ENCODE data around the gene CCDC102A.

Gene CCDC102A

GRCh38 chr16:57529391-57530103 is 6.8 kb downstream of the CCDC102A start:
- no peak for ATAC-seq (ENCODE audit: low read depth)

GRCh38 chr16:57528499-57529390 is 7.6 kb downstream of the CCDC102A start:
- H3K36me3 ChIP-seq (ENCODE audit: low read depth) = no peaks in the 10 kb centered on the region
- no peak for TF ChIP-seq CTCF (IDR thresholded peaks at IDR 0.05; ENCODE audit: poor library complexity, severe bottlenecking)
- H3K27ac ChIP-seq (ENCODE audit: poor library complexity, severe bottlenecking) = no peak overlapping the region
- H3K4me1 ChIP-seq (ENCODE audit: insufficient read depth, poor library complexity, severe bottlenecking) = peaks cover 9% of the 10 kb centered on the region
- no peaks in the 10 kb centered on the region for H3K27me3 ChIP-seq (ENCODE audit: insufficient read depth, poor library complexity, severe bottlenecking)
- DNase-seq (ENCODE audit: low spot score) (no peak), ATAC-seq (ENCODE audit: low read depth) (no peak)
- no peaks in the 10 kb centered on the region for H3K9me3 ChIP-seq (ENCODE audit: severe bottlenecking)
- H3K4me3 ChIP-seq (ENCODE audit: severe bottlenecking) = no peak overlapping the region

More at GRCh38 chr16:57529391-57530103, 6.8 kb downstream of the CCDC102A start:
- H3K4me3 ChIP-seq (ENCODE audit: severe bottlenecking) = no peak overlapping the region
- no peaks in the 10 kb centered on the region for H3K27me3 ChIP-seq (ENCODE audit: insufficient read depth, poor library complexity, severe bottlenecking)
- H3K4me1 ChIP-seq (ENCODE audit: insufficient read depth, poor library complexity, severe bottlenecking) = peaks cover 9% of the 10 kb centered on the region
- H3K9me3 ChIP-seq (ENCODE audit: severe bottlenecking) = no peaks in the 10 kb centered on the region
- DNase-seq (ENCODE audit: low spot score) = peak; percentile 56
- no peak overlapping the region for H3K27ac ChIP-seq (ENCODE audit: poor library complexity, severe bottlenecking)
- no peak for TF ChIP-seq CTCF (IDR thresholded peaks at IDR 0.05; ENCODE audit: poor library complexity, severe bottlenecking)
- H3K36me3 ChIP-seq (ENCODE audit: low read depth) = no peaks in the 10 kb centered on the region

- DNase-seq (ENCODE audit: low spot score) (no peak), ATAC-seq (ENCODE audit: low read depth) (no peak)
- Histone ChIP-seq H3K4me1 (ENCODE audit: insufficient read depth, poor library complexity, severe bottlenecking) (peaks cover 9% of the 10 kb centered on the region), H3K9me3 (ENCODE audit: severe bottlenecking) (no peaks in the 10 kb centered on the region), H3K4me3 (ENCODE audit: severe bottlenecking) (no peak overlapping the region), H3K27me3 (ENCODE audit: insufficient read depth, poor library complexity, severe bottlenecking) (no peaks in the 10 kb centered on the region), H3K36me3 (ENCODE audit: low read depth) (no peaks in the 10 kb centered on the region), H3K27ac (ENCODE audit: poor library complexity, severe bottlenecking) (no peak overlapping the region)
- no peak for TF ChIP-seq CTCF (IDR thresholded peaks at IDR 0.05; ENCODE audit: poor library complexity, severe bottlenecking)
These were observed 8.6 kb downstream of the CCDC102A start for GRCh38 chr16:57527610-57528360.

GRCh38 chr16:57527027-57527426 is 9.3 kb downstream of the CCDC102A start:
- Histone ChIP-seq H3K9me3 (ENCODE audit: severe bottlenecking) (no peaks in the 10 kb centered on the region), H3K4me1 (ENCODE audit: insufficient read depth, poor library complexity, severe bottlenecking) (peaks cover 9% of the 10 kb centered on the region), H3K4me3 (ENCODE audit: severe bottlenecking) (no peak overlapping the region), H3K27me3 (ENCODE audit: insufficient read depth, poor library complexity, severe bottlenecking) (no peaks in the 10 kb centered on the region), H3K27ac (ENCODE audit: poor library complexity, severe bottlenecking) (no peak overlapping the region), H3K36me3 (ENCODE audit: low read depth) (no peaks in the 10 kb centered on the region)
- no peak for ATAC-seq (ENCODE audit: low read depth)
- no peak for DNase-seq (ENCODE audit: low spot score)
- no peak for TF ChIP-seq CTCF (IDR thresholded peaks at IDR 0.05; ENCODE audit: poor library complexity, severe bottlenecking)

All from RWPE2 (cell line).